GM12892 (cell line): ENCODE data around the gene ZBTB8B.

Experiments used
- POLR2A ChIP-seq: IDR thresholded peaks from 2 replicates; pipeline ENCODE4 v1.6.1; 2011; ENCODE audit warnings: low read depth, low read length, control low read depth
- POLR2AphosphoS5 ChIP-seq: IDR thresholded peaks from 2 replicates; pipeline ENCODE4 v1.6.1; 2011; ENCODE audit warnings: low read depth, low read length, control low read depth
- TAF1 ChIP-seq: IDR thresholded peaks from 2 replicates; pipeline ENCODE4 v1.6.1; 2011; ENCODE audit warnings: low read depth, mild to moderate bottlenecking, control low read depth, low read length, borderline replicate concordance

GRCh38 chr1:32480003-32480402 lies 15.1 kb downstream of the ZBTB8B start:
- TF ChIP-seq POLR2A (no peak), POLR2AphosphoS5 (no peak), TAF1 (no peak)
